Glutamatergic neuron (in vitro differentiated cells): ENCODE results near the gene CDK2. TPM values are rescaled to one million over a fixed set of nuclear protein-coding genes. Genes with fewer than 3 reads are reported as not detected.
"Not testable (repeated sequence)": the region's sequence is repeated elsewhere in the genome, so short reads cannot be mapped to it uniquely, and the experiment has no call there.

Experiments
- DNase-seq: peaks from one replicate; pipeline ENCODE4 v3.0.0; 2022
- H3K27ac Mint-ChIP-seq: one replicate; pipeline ENCODE4 v1.8.0; 2020; ENCODE audit warnings: mild to moderate bottlenecking, mixed read lengths, inconsistent platforms; ENCODE audit not compliant: unreplicated experiment
- H3K27me3 Mint-ChIP-seq: one replicate; pipeline ENCODE4 v1.8.0; 2020; ENCODE audit warnings: mild to moderate bottlenecking, moderate library complexity, mixed read lengths, inconsistent platforms; ENCODE audit not compliant: unreplicated experiment
- H3K36me3 Mint-ChIP-seq: one replicate; pipeline ENCODE4 v1.8.0; 2020; ENCODE audit warnings: mild to moderate bottlenecking, mixed read lengths, inconsistent platforms; ENCODE audit not compliant: unreplicated experiment
- H3K4me1 Mint-ChIP-seq: one replicate; pipeline ENCODE4 v1.8.0; 2020; ENCODE audit warnings: mild to moderate bottlenecking, low read depth, mixed read lengths, inconsistent platforms; ENCODE audit not compliant: unreplicated experiment
- H3K4me3 Mint-ChIP-seq: one replicate; pipeline ENCODE4 v1.8.0; 2020; ENCODE audit warnings: mild to moderate bottlenecking, mixed read lengths, inconsistent platforms; ENCODE audit not compliant: unreplicated experiment
- H3K9me3 Mint-ChIP-seq: one replicate; pipeline ENCODE4 v1.8.0; 2020; ENCODE audit warnings: mild to moderate bottlenecking, moderate library complexity, mixed read lengths, inconsistent platforms; ENCODE audit not compliant: unreplicated experiment
- total RNA-seq: library from RNA; stranded (reverse); fragmentation: NEBNext Ultra II Directional; extraction: Animal tissue kit (Norgen Biotek cat#: 25700); gene quantifications from one replicate; pipeline ENCODE4 v1.2.1, GENCODE V29; 2021; ENCODE audit not compliant: unreplicated experiment
- TF ChIP-seq, protein P1 (sequence below): fragments of 200-600 bp; sonication (generic); IDR thresholded peaks from one replicate; pipeline ENCODE4 v1.5.0; 2021; ENCODE audit not compliant: partially characterized antibody, unreplicated experiment

The CDK2 gene
- total RNA-seq, 1 donor from 2014 or later = 20.5 TPM

DNA sequence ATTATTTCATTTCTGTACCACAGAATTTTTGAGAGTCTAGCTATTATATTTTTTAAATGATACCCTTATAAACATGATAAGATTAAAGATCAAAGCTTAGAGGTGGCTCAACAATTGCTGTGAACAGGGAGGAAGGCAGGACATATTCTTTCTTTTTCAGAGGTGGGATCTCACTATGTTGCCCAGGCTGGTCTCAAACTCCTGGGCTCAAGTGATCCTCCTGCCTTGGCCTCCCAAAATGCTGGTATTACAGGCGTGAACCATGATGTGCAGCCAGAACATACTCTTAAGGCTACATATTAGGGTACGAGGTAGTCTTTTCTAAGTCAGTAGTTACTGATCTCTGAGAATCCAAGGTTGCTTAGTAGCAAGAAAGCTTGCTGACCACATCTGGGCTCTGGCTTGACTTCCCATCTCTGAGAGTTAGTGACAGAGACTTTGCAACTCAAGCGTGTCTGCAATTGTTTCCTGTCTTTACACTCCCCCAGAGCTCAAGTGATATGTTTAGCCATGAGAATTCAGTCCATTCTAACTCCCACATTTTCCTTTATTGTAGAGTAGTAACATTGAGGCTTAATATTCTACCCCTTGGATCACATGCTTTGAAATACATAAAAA, 15.8 kb downstream of the CDK2 start:
- Mint-ChIP-seq H3K27ac (no peak overlapping the region), H3K9me3 (no peaks in the 10 kb centered on the region), H3K36me3 (no peaks in the 10 kb centered on the region), H3K4me3 (no peak overlapping the region), H3K4me1 (peaks cover 8% of the 10 kb centered on the region), H3K27me3 (peaks cover 2% of the 10 kb centered on the region)
- TF ChIP-seq, protein P1, sequence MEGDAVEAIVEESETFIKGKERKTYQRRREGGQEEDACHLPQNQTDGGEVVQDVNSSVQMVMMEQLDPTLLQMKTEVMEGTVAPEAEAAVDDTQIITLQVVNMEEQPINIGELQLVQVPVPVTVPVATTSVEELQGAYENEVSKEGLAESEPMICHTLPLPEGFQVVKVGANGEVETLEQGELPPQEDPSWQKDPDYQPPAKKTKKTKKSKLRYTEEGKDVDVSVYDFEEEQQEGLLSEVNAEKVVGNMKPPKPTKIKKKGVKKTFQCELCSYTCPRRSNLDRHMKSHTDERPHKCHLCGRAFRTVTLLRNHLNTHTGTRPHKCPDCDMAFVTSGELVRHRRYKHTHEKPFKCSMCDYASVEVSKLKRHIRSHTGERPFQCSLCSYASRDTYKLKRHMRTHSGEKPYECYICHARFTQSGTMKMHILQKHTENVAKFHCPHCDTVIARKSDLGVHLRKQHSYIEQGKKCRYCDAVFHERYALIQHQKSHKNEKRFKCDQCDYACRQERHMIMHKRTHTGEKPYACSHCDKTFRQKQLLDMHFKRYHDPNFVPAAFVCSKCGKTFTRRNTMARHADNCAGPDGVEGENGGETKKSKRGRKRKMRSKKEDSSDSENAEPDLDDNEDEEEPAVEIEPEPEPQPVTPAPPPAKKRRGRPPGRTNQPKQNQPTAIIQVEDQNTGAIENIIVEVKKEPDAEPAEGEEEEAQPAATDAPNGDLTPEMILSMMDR = no peak
- DNase-seq = no peak

DNA sequence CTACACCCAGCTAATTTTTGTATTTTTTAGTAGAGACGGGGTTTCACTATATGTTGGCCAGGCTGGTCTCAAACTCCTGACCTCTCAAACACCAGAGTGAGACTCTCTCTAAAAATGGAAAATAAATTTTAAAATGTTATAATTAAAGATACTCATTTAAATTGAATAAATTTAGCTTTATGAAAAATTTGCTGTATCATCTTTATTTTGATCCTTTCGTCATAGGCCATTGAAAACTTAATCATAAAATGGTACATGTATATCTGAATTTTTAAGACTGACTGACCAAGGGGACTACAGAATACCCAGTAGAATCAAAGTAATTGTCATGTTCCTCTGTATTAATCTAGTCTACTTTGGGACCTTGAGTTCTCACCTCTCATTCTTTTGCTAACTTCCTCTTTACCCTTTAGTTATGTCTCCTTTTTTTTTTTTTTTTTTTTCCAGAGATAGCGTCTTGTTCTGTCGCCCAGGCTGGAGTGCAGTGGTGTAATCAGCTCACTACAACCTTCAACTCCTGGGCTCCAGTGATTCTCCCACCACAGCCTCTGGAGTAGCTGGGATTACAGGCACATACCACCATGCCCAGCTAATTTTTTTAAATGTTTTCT, 16.7 kb downstream of the CDK2 start:
- H3K27ac Mint-ChIP-seq = no peak overlapping the region
- no peaks in the 10 kb centered on the region for H3K9me3 Mint-ChIP-seq
- H3K4me1 Mint-ChIP-seq = peaks cover 5% of the 10 kb centered on the region
- no peak for DNase-seq
- peaks cover 2% of the 10 kb centered on the region for H3K27me3 Mint-ChIP-seq
- H3K36me3 Mint-ChIP-seq = no peaks in the 10 kb centered on the region
- TF ChIP-seq, protein P1 = no peak
- H3K4me3 Mint-ChIP-seq = no peak overlapping the region

DNA sequence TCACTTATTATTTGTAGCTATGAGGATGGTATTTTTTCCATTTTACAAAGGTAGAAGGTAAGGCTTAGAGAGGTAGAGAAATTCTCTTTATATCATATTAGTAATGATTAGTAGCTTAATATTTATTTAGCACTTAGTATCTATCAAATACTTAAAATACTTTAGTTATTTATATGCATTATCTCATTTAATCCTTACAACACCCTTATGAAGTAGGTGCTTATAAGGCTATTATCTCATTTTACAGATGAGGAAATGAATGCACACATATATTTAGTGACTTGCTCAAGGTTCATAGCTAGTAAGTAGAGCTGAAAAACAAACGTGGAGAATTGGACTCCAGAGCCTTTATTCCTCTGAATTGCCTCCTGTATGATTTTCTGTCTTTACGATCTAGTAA, 18.2 kb downstream of the CDK2 start:
- H3K27ac Mint-ChIP-seq = no peak overlapping the region
- TF ChIP-seq, protein P1 = no peak
- no peaks in the 10 kb centered on the region for H3K36me3 Mint-ChIP-seq
- H3K4me3 Mint-ChIP-seq = no peak overlapping the region
- H3K9me3 Mint-ChIP-seq = no peaks in the 10 kb centered on the region
- no peak for DNase-seq
- H3K4me1 Mint-ChIP-seq = peaks cover 5% of the 10 kb centered on the region
- peaks cover 2% of the 10 kb centered on the region for H3K27me3 Mint-ChIP-seq

DNA sequence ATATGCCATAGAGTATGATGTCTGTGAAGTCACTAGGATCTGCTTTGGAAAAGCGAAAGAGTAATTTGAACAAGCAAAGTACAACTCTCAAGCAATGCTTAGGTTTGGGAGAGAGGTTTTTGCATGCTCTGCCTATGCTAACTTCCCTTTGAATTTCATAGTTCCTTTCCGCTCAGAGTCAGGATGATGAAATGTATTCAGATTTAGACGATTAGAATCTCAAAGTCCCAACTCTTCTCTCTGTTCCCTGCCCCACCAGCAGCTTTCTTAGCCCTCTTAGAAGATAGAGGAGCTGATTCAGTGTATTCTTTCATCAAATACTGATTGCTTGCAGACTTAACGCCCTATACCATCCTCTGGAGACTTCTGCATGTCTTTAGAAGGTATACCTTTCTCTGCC, 18.7 kb downstream of the CDK2 start:
- H3K4me1 Mint-ChIP-seq = peaks cover 5% of the 10 kb centered on the region
- no peak overlapping the region for H3K27ac Mint-ChIP-seq
- TF ChIP-seq, protein P1 = no peak
- H3K9me3 Mint-ChIP-seq = no peaks in the 10 kb centered on the region
- H3K4me3 Mint-ChIP-seq = no peak overlapping the region
- no peak for DNase-seq
- no peaks in the 10 kb centered on the region for H3K36me3 Mint-ChIP-seq
- peaks cover 2% of the 10 kb centered on the region for H3K27me3 Mint-ChIP-seq

DNA sequence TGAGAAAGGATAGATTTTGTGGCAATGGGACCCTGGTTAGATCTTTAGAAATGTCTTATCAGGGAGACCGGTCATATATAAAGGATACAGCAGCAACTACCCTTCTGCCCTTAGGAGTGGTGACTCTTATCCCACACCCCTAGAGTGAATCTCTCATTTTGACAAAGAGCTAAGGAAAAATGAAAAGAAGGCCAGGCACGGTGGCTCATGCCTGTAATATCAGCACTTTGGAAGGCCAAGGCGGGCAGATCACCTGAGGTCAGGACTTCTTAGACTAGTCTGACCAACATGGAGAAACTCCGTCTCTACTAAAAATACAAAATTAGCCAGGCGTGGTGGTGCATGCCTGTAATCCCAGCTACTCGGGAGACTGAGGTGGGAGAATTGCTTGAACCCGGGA, 19.3 kb downstream of the CDK2 start:
- H3K36me3 Mint-ChIP-seq, H3K4me3 Mint-ChIP-seq: not testable (repeated sequence)

More for the DNA sequence above, 19.3 kb downstream of the CDK2 start:
- H3K27me3 Mint-ChIP-seq, H3K9me3 Mint-ChIP-seq, DNase-seq, H3K4me1 Mint-ChIP-seq: not testable (repeated sequence)
- H3K27ac Mint-ChIP-seq = peak overlapping the region; percentile 53
